Measurements from ENCODE around the gene CYP8B1. TPM values are rescaled to one million over a fixed set of nuclear protein-coding genes. Genes with fewer than 3 reads are reported as not detected.
"Not testable (repeated sequence)": the region's sequence is repeated elsewhere in the genome, so short reads cannot be mapped to it uniquely, and the experiment has no call there.

The CYP8B1 gene
- polyA plus RNA-seq, 2 donors: not detected

- Histone ChIP-seq H3K4me3 (ENCODE audit: low read depth in 1 of 2, low read length in 2 of 2) (no peak overlapping the region), H3K36me3 (ENCODE audit: control insufficient read depth in 2 of 2, insufficient read depth in 2 of 2, low read length in 1 of 2) (no peaks in the 10 kb centered on the region), H3K9me3 (ENCODE audit: control insufficient read depth in 2 of 2, insufficient read depth in 1 of 2, low read depth in 1 of 2, low read length in 1 of 2) (no peaks in the 10 kb centered on the region), H3K27ac (ENCODE audit: low read depth in 2 of 2, low read length in 1 of 2) (no peak overlapping the region), H3K27me3 (ENCODE audit: control insufficient read depth in 1 of 2, insufficient read depth in 2 of 2, low read length in 2 of 2) (no peaks in the 10 kb centered on the region), H3K4me1 (ENCODE audit: control insufficient read depth in 2 of 2, insufficient read depth in 2 of 2, low read length in 1 of 2) (no peaks in the 10 kb centered on the region)
- 66 to 85% methylated on average over 2 of the region's 2 CpGs for WGBS, 2 donors
Measured at GRCh38 chr3:42891042-42891441, 15.4 kb upstream of the CYP8B1 start.

DNA sequence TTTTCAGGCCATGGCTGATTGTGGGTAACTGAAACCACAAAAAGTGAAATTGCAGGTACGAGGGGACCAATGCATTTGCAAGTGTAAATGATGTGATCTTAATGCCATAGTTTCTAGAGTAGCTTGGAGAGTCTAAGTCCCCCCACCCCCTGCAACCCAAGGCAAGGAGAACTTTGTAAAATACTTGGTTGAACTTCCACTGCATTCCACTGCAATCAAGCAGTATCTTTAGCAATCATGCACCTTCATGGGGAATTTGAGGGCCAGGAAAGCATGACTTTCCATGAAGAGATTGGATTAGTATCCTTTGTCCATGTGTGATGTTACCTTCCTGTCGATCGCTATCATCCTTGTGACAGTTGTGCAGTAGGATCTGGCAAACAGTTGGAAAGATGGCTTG is 11.4 kb upstream of the CYP8B1 start:
- Histone ChIP-seq H3K36me3 (ENCODE audit: control insufficient read depth in 2 of 2, insufficient read depth in 2 of 2, low read length in 1 of 2) (no peaks in the 10 kb centered on the region), H3K9me3 (ENCODE audit: control insufficient read depth in 2 of 2, insufficient read depth in 1 of 2, low read depth in 1 of 2, low read length in 1 of 2) (no peaks in the 10 kb centered on the region), H3K4me3 (ENCODE audit: low read depth in 1 of 2, low read length in 2 of 2) (no peak overlapping the region), H3K27ac (ENCODE audit: low read depth in 2 of 2, low read length in 1 of 2) (no peak overlapping the region), H3K4me1 (ENCODE audit: control insufficient read depth in 2 of 2, insufficient read depth in 2 of 2, low read length in 1 of 2) (no peaks in the 10 kb centered on the region), H3K27me3 (ENCODE audit: control insufficient read depth in 1 of 2, insufficient read depth in 2 of 2, low read length in 2 of 2) (no peaks in the 10 kb centered on the region)
- WGBS, 2 donors: 81 to 85% methylated on average over 3 of the region's 3 CpGs

DNA sequence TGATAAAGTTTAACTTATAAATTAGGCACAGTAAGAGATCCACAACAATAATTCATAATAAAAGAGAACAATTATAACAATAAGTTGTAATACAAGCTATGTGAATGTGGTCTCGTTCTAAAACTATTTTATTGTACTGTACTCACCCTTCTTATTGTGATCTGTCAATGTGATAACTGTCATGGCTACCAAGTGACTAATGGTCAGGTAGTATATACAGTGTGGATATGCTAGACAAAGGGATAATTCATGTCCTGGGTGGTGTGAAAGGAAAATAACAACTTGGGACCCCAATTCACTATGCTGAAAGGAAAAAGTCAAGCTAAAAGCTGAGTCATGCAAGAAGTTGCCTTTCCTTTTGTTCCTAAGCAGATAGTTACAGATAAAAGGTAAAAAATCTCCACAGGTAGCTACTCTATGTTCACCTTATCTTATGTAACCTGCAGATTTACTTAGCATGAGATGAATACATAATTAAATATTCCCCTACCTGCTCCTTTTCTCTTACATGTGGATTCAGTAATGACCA is 10.7 kb upstream of the CYP8B1 start:
- no peak overlapping the region for H3K27ac ChIP-seq (ENCODE audit: low read depth in 2 of 2, low read length in 1 of 2)
- no peaks in the 10 kb centered on the region for H3K36me3 ChIP-seq (ENCODE audit: control insufficient read depth in 2 of 2, insufficient read depth in 2 of 2, low read length in 1 of 2)
- H3K4me1 ChIP-seq (ENCODE audit: control insufficient read depth in 2 of 2, insufficient read depth in 2 of 2, low read length in 1 of 2): no peaks in the 10 kb centered on the region
- H3K27me3 ChIP-seq (ENCODE audit: control insufficient read depth in 1 of 2, insufficient read depth in 2 of 2, low read length in 2 of 2): no peaks in the 10 kb centered on the region
- H3K4me3 ChIP-seq (ENCODE audit: low read depth in 1 of 2, low read length in 2 of 2): no peak overlapping the region
- 69 to 79% methylated on average over 1 of the region's 1 CpG for WGBS, 2 donors
- H3K9me3 ChIP-seq (ENCODE audit: control insufficient read depth in 2 of 2, insufficient read depth in 1 of 2, low read depth in 1 of 2, low read length in 1 of 2): no peaks in the 10 kb centered on the region

GRCh38 chr3:42884324-42884723 is 8.6 kb upstream of the CYP8B1 start:
- 77 to 80% methylated on average over 2 of the region's 2 CpGs for WGBS, 2 donors
- Histone ChIP-seq H3K4me1 (ENCODE audit: control insufficient read depth in 2 of 2, insufficient read depth in 2 of 2, low read length in 1 of 2) (peaks cover 0 to 7% of the 10 kb centered on the region in 2 donors), H3K36me3 (ENCODE audit: control insufficient read depth in 2 of 2, insufficient read depth in 2 of 2, low read length in 1 of 2) (no peaks in the 10 kb centered on the region)

DNA sequence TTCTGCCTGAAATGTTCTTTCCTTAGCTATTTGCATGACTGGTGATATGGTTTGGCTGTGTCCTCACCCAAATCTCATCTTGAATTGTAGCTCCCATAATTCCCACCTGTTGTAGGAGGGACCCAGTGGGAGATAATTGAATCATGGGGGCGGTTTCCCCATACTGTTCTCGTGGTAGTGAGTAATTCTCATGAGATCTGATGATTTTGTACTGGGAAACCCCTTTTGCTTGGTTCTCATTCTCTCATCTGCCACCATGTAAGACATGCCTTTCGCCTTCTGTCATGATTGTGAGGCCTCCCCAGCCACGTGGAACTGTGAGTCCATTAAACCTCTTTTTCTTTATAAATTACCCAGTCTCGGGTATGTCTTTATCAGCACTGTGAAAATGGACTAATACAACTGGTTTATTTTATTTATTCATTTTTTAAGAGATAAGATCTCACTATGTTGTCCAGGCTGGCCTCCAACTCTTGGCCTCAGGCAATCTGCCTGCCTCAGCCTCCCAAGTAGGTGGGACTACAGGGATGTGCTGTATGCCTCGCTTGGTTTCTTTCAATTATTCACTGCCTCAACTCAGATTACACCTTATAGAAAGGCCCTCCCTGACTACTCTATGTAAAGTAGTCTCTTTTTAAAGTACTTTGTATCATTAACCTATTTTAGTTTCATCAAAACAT is 7.7 kb upstream of the CYP8B1 start:
- H3K36me3 ChIP-seq (ENCODE audit: control insufficient read depth in 2 of 2, insufficient read depth in 2 of 2, low read length in 1 of 2); H3K9me3 ChIP-seq (ENCODE audit: control insufficient read depth in 2 of 2, insufficient read depth in 1 of 2, low read depth in 1 of 2, low read length in 1 of 2); H3K27me3 ChIP-seq (ENCODE audit: control insufficient read depth in 1 of 2, insufficient read depth in 2 of 2, low read length in 2 of 2); H3K27ac ChIP-seq (ENCODE audit: low read depth in 2 of 2, low read length in 1 of 2); H3K4me1 ChIP-seq (ENCODE audit: control insufficient read depth in 2 of 2, insufficient read depth in 2 of 2, low read length in 1 of 2); H3K4me3 ChIP-seq (ENCODE audit: low read depth in 1 of 2, low read length in 2 of 2): not testable (repeated sequence)
- WGBS, 2 donors: 73% methylated on average over 6 of the region's 6 CpGs

More at GRCh38 chr3:42884324-42884723, 8.6 kb upstream of the CYP8B1 start:
- no peak overlapping the region for H3K4me3 ChIP-seq (ENCODE audit: low read depth in 1 of 2, low read length in 2 of 2)
- no peaks in the 10 kb centered on the region for H3K9me3 ChIP-seq (ENCODE audit: control insufficient read depth in 2 of 2, insufficient read depth in 1 of 2, low read depth in 1 of 2, low read length in 1 of 2)
- no peaks in the 10 kb centered on the region for H3K27me3 ChIP-seq (ENCODE audit: control insufficient read depth in 1 of 2, insufficient read depth in 2 of 2, low read length in 2 of 2)
- no peak overlapping the region for H3K27ac ChIP-seq (ENCODE audit: low read depth in 2 of 2, low read length in 1 of 2)

DNA sequence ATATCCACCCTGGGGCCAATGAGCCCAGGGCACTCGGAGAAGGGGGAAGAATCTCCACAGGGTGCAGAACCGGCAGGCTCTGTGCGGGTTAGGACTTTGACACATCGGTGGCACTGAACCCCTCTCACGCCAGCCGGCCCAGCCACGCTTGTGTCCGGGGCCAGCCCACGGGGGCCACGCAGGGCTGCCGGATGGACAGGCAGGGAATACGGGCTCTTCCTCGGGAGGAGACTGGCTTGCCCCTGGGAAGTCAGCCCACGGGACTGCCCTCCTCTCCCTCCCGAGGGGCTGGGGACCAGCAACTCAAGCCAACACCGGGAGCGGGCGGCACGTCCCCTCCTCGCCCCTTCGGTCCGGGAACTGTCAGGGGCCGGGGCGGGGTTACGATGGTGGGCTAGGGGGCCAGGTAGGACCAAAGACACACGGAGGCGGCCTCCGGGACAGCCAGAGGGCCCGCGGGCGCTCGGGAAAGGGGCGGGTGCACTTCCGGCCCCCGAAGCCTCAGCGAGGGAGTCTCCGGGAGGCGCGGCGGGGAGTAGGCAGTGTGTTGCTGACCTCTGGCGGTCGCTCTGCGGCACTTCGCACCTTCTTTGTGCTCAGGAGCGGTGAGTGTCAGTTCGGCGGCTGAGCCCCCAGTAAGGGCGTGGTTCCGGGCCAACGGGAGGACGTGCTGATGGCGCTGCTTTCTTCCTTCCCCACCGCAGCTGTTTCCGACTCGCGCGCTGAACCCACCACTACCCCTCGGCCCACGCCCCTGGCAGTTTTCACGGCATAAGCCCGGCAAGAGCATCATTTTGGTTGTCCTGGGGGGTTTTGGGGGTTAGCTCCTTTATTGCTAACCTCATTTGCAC is 5.1 kb upstream of the CYP8B1 start:
- H3K27me3 ChIP-seq (ENCODE audit: control insufficient read depth in 1 of 2, insufficient read depth in 2 of 2, low read length in 2 of 2): no peaks in the 10 kb centered on the region
- H3K9me3 ChIP-seq (ENCODE audit: control insufficient read depth in 2 of 2, insufficient read depth in 1 of 2, low read depth in 1 of 2, low read length in 1 of 2): no peaks in the 10 kb centered on the region
- H3K4me3 ChIP-seq (ENCODE audit: low read depth in 1 of 2, low read length in 2 of 2): peak overlapping the region; percentile 53 to 56
- peak overlapping the region; percentile 23 to 38 for H3K27ac ChIP-seq (ENCODE audit: low read depth in 2 of 2, low read length in 1 of 2)
- H3K36me3 ChIP-seq (ENCODE audit: control insufficient read depth in 2 of 2, insufficient read depth in 2 of 2, low read length in 1 of 2): no peaks in the 10 kb centered on the region
- 2% methylated on average over 60 to 61 of the region's 61 CpGs for WGBS, 2 donors
- peaks cover 0 to 7% of the 10 kb centered on the region in 2 donors for H3K4me1 ChIP-seq (ENCODE audit: control insufficient read depth in 2 of 2, insufficient read depth in 2 of 2, low read length in 1 of 2)

- 86 to 89% methylated on average over 9 of the region's 9 CpGs for WGBS, 2 donors
- Histone ChIP-seq H3K4me3 (ENCODE audit: low read depth in 1 of 2, low read length in 2 of 2) (peak overlapping the region in 1 of 2 donors; percentile 53), H3K9me3 (ENCODE audit: control insufficient read depth in 2 of 2, insufficient read depth in 1 of 2, low read depth in 1 of 2, low read length in 1 of 2) (no peaks in the 10 kb centered on the region), H3K36me3 (ENCODE audit: control insufficient read depth in 2 of 2, insufficient read depth in 2 of 2, low read length in 1 of 2) (no peaks in the 10 kb centered on the region), H3K4me1 (ENCODE audit: control insufficient read depth in 2 of 2, insufficient read depth in 2 of 2, low read length in 1 of 2) (peaks cover 0 to 7% of the 10 kb centered on the region in 2 donors), H3K27ac (ENCODE audit: low read depth in 2 of 2, low read length in 1 of 2) (no peak overlapping the region), H3K27me3 (ENCODE audit: control insufficient read depth in 1 of 2, insufficient read depth in 2 of 2, low read length in 2 of 2) (no peaks in the 10 kb centered on the region)
Measured at GRCh38 chr3:42880183-42880582, 4.5 kb upstream of the CYP8B1 start.

GRCh38 chr3:42877881-42878280 is 2.2 kb upstream of the CYP8B1 start:
- peaks cover 0 to 7% of the 10 kb centered on the region in 2 donors for H3K4me1 ChIP-seq (ENCODE audit: control insufficient read depth in 2 of 2, insufficient read depth in 2 of 2, low read length in 1 of 2)
- H3K27ac ChIP-seq (ENCODE audit: low read depth in 2 of 2, low read length in 1 of 2): no peak overlapping the region
- no peak overlapping the region for H3K4me3 ChIP-seq (ENCODE audit: low read depth in 1 of 2, low read length in 2 of 2)
- peaks cover 0 to 2% of the 10 kb centered on the region in 2 donors for H3K27me3 ChIP-seq (ENCODE audit: control insufficient read depth in 1 of 2, insufficient read depth in 2 of 2, low read length in 2 of 2)
- H3K36me3 ChIP-seq (ENCODE audit: control insufficient read depth in 2 of 2, insufficient read depth in 2 of 2, low read length in 1 of 2): no peaks in the 10 kb centered on the region
- 92 to 94% methylated on average over 2 of the region's 2 CpGs for WGBS, 2 donors
- no peaks in the 10 kb centered on the region for H3K9me3 ChIP-seq (ENCODE audit: control insufficient read depth in 2 of 2, insufficient read depth in 1 of 2, low read depth in 1 of 2, low read length in 1 of 2)

DNA sequence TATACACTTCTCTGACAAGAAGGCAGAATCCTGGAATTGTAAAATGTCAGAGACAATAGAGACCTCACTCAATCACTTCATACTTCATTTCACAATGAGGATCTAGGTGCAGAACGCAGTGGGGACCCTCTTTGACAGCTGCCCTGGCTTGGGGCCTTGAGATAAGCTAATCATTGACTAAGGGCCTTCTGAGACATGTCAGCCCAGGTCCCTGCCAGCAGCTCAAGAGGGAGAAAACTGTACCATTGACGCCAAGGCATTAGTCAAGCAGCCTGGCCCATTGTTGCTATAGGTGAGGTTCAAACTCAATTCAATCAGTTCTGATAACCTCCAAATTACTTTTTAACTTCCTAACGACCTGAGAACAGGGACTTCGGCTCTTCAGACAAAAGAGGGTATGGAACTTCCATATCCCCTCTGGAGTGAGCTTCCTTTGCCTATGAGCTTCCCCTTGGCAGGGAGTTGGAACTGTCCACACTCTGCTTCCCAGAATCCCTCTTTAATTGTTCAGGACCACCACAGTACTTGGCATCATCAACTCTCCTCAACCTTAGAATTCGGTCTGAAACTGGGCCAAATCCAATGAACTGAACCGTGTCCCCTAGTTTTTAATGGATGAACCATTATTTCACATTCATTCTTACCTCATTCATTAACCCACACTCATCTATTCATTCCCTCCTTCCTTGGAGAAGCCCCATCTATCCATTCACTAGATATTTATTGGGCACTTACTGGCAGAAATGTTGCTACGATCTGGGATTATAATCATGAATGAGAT is 1.5 kb upstream of the CYP8B1 start:
- Histone ChIP-seq H3K4me1 (ENCODE audit: control insufficient read depth in 2 of 2, insufficient read depth in 2 of 2, low read length in 1 of 2) (peaks cover 0 to 7% of the 10 kb centered on the region in 2 donors), H3K36me3 (ENCODE audit: control insufficient read depth in 2 of 2, insufficient read depth in 2 of 2, low read length in 1 of 2) (no peaks in the 10 kb centered on the region), H3K27me3 (ENCODE audit: control insufficient read depth in 1 of 2, insufficient read depth in 2 of 2, low read length in 2 of 2) (peaks cover 0 to 2% of the 10 kb centered on the region in 2 donors), H3K9me3 (ENCODE audit: control insufficient read depth in 2 of 2, insufficient read depth in 1 of 2, low read depth in 1 of 2, low read length in 1 of 2) (no peaks in the 10 kb centered on the region), H3K4me3 (ENCODE audit: low read depth in 1 of 2, low read length in 2 of 2) (no peak overlapping the region), H3K27ac (ENCODE audit: low read depth in 2 of 2, low read length in 1 of 2) (no peak overlapping the region)
- WGBS, 2 donors: 66 to 75% methylated on average over 7 of the region's 7 CpGs

Data from esophagus (tissue), 2 donors.